GM18499 (cell line): ENCODE results near the gene CARD11.

Experiments
- ATAC-seq: cut with Tn5 transposase; IDR thresholded peaks from one replicate; pipeline ENCODE4 v1.9.1; 2021; ENCODE audit warnings: moderate number of reproducible peaks; ENCODE audit not compliant: insufficient read depth, unreplicated experiment

CARD11 gene

GRCh38 chr7:2862831-2863361, 180.8 kb downstream of the CARD11 start:
- no peak for ATAC-seq

GRCh38 chr7:2861509-2861908, 182.2 kb downstream of the CARD11 start:
- no peak for ATAC-seq

GRCh38 chr7:2860627-2861133, 183.0 kb downstream of the CARD11 start:
- no peak for ATAC-seq

GRCh38 chr7:2859952-2860351, 183.7 kb downstream of the CARD11 start:
- no peak for ATAC-seq

GRCh38 chr7:2858621-2859020, 185.0 kb downstream of the CARD11 start:
- no peak for ATAC-seq

- ATAC-seq = no peak
Observed at GRCh38 chr7:2856388-2857169, 187.1 kb downstream of the CARD11 start.
